ENCODE results near the gene UBE2A. TPM values are rescaled to one million over a fixed set of nuclear protein-coding genes. Genes with fewer than 3 reads are reported as not detected.

The UBE2A gene
- total RNA-seq, 1 experiment from 2014 or later: 90.5 TPM

- Histone ChIP-seq H3K27ac (no peak overlapping the region), H3K4me3 (no peak overlapping the region), H3K36me3 (peaks cover 50% of the 10 kb centered on the region), H3K27me3 (no peaks in the 10 kb centered on the region), H3K9me3 (replicated peaks) (no peaks in the 10 kb centered on the region), H3K4me1 (no peaks in the 10 kb centered on the region)
- DNase-seq: no peak
These were observed 15.4 kb downstream of the UBE2A start for GRCh38 chrX:119589810-119590209.

GRCh38 chrX:119602701-119603255 lies 28.4 kb downstream of the UBE2A start:
- peak overlapping the region; percentile 34 for H3K27ac ChIP-seq
- peak; percentile 51 to 57 for DNase-seq
- no peak overlapping the region for H3K4me3 ChIP-seq
- no peaks in the 10 kb centered on the region for H3K9me3 ChIP-seq (replicated peaks)
- no peaks in the 10 kb centered on the region for H3K27me3 ChIP-seq
- peaks cover 16% of the 10 kb centered on the region for H3K4me1 ChIP-seq
- peaks cover 31% of the 10 kb centered on the region for H3K36me3 ChIP-seq

GRCh38 chrX:119604766-119605463 lies 30.6 kb downstream of the UBE2A start:
- Histone ChIP-seq H3K4me3 (peak overlapping the region; percentile 77), H3K9me3 (replicated peaks) (no peaks in the 10 kb centered on the region), H3K27ac (no peak overlapping the region), H3K27me3 (peaks cover 6% of the 10 kb centered on the region; the same call in 1 of the 2 replicates), H3K4me1 (peaks cover 16% of the 10 kb centered on the region), H3K36me3 (peaks cover 23% of the 10 kb centered on the region)
- peak in 1 of 2 experiments; percentile 20 for DNase-seq

GRCh38 chrX:119605464-119606279 lies 31.3 kb downstream of the UBE2A start:
- H3K4me1 ChIP-seq: peaks cover 16% of the 10 kb centered on the region
- H3K27me3 ChIP-seq: peaks cover 6% of the 10 kb centered on the region; the same call in 1 of the 2 replicates
- DNase-seq: peak; percentile 49 to 51
- H3K36me3 ChIP-seq: peaks cover 18% of the 10 kb centered on the region
- H3K27ac ChIP-seq: peak overlapping the region; percentile 64
- peak overlapping the region; percentile 77 for H3K4me3 ChIP-seq
- no peaks in the 10 kb centered on the region for H3K9me3 ChIP-seq (replicated peaks)

- DNase-seq: peak; percentile 97 to 99
- peaks cover 14% of the 10 kb centered on the region for H3K36me3 ChIP-seq
- H3K4me1 ChIP-seq: peaks cover 16% of the 10 kb centered on the region
- peaks cover 6% of the 10 kb centered on the region; the same call in 1 of the 2 replicates for H3K27me3 ChIP-seq
- peak within 1 kb of the TSS; percentile 64 for H3K27ac ChIP-seq
- H3K9me3 ChIP-seq (replicated peaks): no peaks in the 10 kb centered on the region
- peak within 1 kb of the TSS; percentile 77 for H3K4me3 ChIP-seq
These were observed 32.1 kb downstream of the UBE2A start, which contains the start of gene NKRF for GRCh38 chrX:119606280-119607017. Gene NKRF (minus strand): TSS chrX:119606424.

- Histone ChIP-seq H3K4me3 (peak overlapping the region; percentile 77), H3K9me3 (replicated peaks) (no peaks in the 10 kb centered on the region), H3K4me1 (peaks cover 15% of the 10 kb centered on the region), H3K27ac (no peak overlapping the region), H3K36me3 (peaks cover 14% of the 10 kb centered on the region), H3K27me3 (peaks cover 6% of the 10 kb centered on the region; the same call in 1 of the 2 replicates)
- no peak for DNase-seq
These were observed 32.6 kb downstream of the UBE2A start for GRCh38 chrX:119607018-119607389.

GRCh38 chrX:119614776-119615175 lies 40.4 kb downstream of the UBE2A start:
- H3K27ac ChIP-seq: no peak overlapping the region
- no peak overlapping the region for H3K4me3 ChIP-seq
- H3K36me3 ChIP-seq: no peaks in the 10 kb centered on the region
- H3K27me3 ChIP-seq: no peaks in the 10 kb centered on the region
- H3K9me3 ChIP-seq (replicated peaks): no peaks in the 10 kb centered on the region
- peaks cover 4% of the 10 kb centered on the region; the same call in 1 of the 2 replicates for H3K4me1 ChIP-seq
- DNase-seq: no peak

GRCh38 chrX:119617517-119618164 lies 43.3 kb downstream of the UBE2A start:
- H3K4me3 ChIP-seq: no peak overlapping the region

GRCh38 chrX:119618439-119618838 lies 44.1 kb downstream of the UBE2A start:
- H3K4me3 ChIP-seq: no peak overlapping the region
- H3K36me3 ChIP-seq: no peaks in the 10 kb centered on the region
- H3K27me3 ChIP-seq: no peaks in the 10 kb centered on the region
- H3K9me3 ChIP-seq (replicated peaks): no peaks in the 10 kb centered on the region
- no peak for DNase-seq
- no peak overlapping the region for H3K27ac ChIP-seq
- H3K4me1 ChIP-seq: peaks cover 17% of the 10 kb centered on the region

More at GRCh38 chrX:119617517-119618164, 43.3 kb downstream of the UBE2A start:
- Histone ChIP-seq H3K4me1 (peaks cover 13% of the 10 kb centered on the region), H3K27ac (no peak overlapping the region), H3K9me3 (replicated peaks) (no peaks in the 10 kb centered on the region), H3K27me3 (no peaks in the 10 kb centered on the region), H3K36me3 (no peaks in the 10 kb centered on the region)
- no peak for DNase-seq

GRCh38 chrX:119622356-119623232 lies 48.2 kb downstream of the UBE2A start:
- peaks cover 2% of the 10 kb centered on the region; the same call in 1 of the 2 replicates for H3K36me3 ChIP-seq
- peak; percentile 77 to 86 for DNase-seq
- H3K4me3 ChIP-seq: no peak overlapping the region
- H3K9me3 ChIP-seq (replicated peaks): no peaks in the 10 kb centered on the region
- H3K27ac ChIP-seq: peak overlapping the region; percentile 63
- peaks cover 17% of the 10 kb centered on the region for H3K4me1 ChIP-seq
- no peaks in the 10 kb centered on the region for H3K27me3 ChIP-seq

- no peak overlapping the region for H3K4me3 ChIP-seq
- H3K9me3 ChIP-seq (replicated peaks): no peaks in the 10 kb centered on the region
- peaks cover 2% of the 10 kb centered on the region; the same call in 1 of the 2 replicates for H3K36me3 ChIP-seq
- H3K4me1 ChIP-seq: peaks cover 15% of the 10 kb centered on the region
- no peak for DNase-seq
- no peaks in the 10 kb centered on the region for H3K27me3 ChIP-seq
- no peak overlapping the region for H3K27ac ChIP-seq
These were observed 50.1 kb downstream of the UBE2A start for GRCh38 chrX:119624417-119624816.

- Histone ChIP-seq H3K9me3 (replicated peaks) (no peaks in the 10 kb centered on the region), H3K4me3 (no peak overlapping the region), H3K27ac (no peak overlapping the region), H3K36me3 (peaks cover 2% of the 10 kb centered on the region; the same call in 1 of the 2 replicates), H3K27me3 (no peaks in the 10 kb centered on the region), H3K4me1 (peaks cover 13% of the 10 kb centered on the region)
- DNase-seq: no peak
These were observed 50.7 kb downstream of the UBE2A start for GRCh38 chrX:119624951-119625668.

GRCh38 chrX:119625843-119626242 lies 51.5 kb downstream of the UBE2A start:
- H3K27ac ChIP-seq: no peak overlapping the region
- H3K4me1 ChIP-seq: peaks cover 13% of the 10 kb centered on the region
- no peaks in the 10 kb centered on the region for H3K9me3 ChIP-seq (replicated peaks)
- H3K36me3 ChIP-seq: peaks cover 2% of the 10 kb centered on the region; the same call in 1 of the 2 replicates
- DNase-seq: no peak
- H3K27me3 ChIP-seq: no peaks in the 10 kb centered on the region
- no peak overlapping the region for H3K4me3 ChIP-seq

Measured in SJCRH30 (cell line).